HEK293T (cell line): Measurements from ENCODE around the gene ADCY2.

ENCODE experiments used
- CTCF ChIA-PET: fragments of 350-600 bp; formaldehyde crosslinking; extraction: SDS; loops from one replicate; lab custom pipeline; 2021; ENCODE audit warnings: antibody characterized with exemption, inconsistent platforms; lab: Yijun Ruan, JAX
- POLR2A ChIA-PET: fragments of 350-600 bp; formaldehyde crosslinking; extraction: SDS; loops from one replicate; lab custom pipeline; 2020; ENCODE audit warnings: antibody characterized with exemption, inconsistent platforms; lab: Yijun Ruan, JAX
- DNase-seq: peaks from one replicate; pipeline ENCODE4 v3.0.0; 2012; ENCODE audit warnings: mixed read lengths; ENCODE audit errors: extremely low spot score
- ARNT ChIP-seq: fragments of 450-650 bp; IDR thresholded peaks from 2 replicates; pipeline ENCODE4 v1.6.1; 2017; ENCODE audit warnings: mild to moderate bottlenecking
- BHLHE40 ChIP-seq: fragments of 450-650 bp; IDR thresholded peaks from 2 replicates; pipeline ENCODE4 v1.6.1; 2016; ENCODE audit warnings: mild to moderate bottlenecking, moderate library complexity, borderline replicate concordance
- CTBP1 ChIP-seq: fragments of 450-650 bp; IDR thresholded peaks from 2 replicates; pipeline ENCODE4 v1.6.1; 2016; ENCODE audit warnings: borderline replicate concordance
- ELF4 ChIP-seq: fragments of 450-650 bp; IDR thresholded peaks from 2 replicates; pipeline ENCODE4 v1.6.1; 2017; ENCODE audit warnings: antibody characterized with exemption
- FOXA1 ChIP-seq: fragments of 450-650 bp; IDR thresholded peaks from 2 replicates; pipeline ENCODE4 v1.6.1; 2016; ENCODE audit warnings: mild to moderate bottlenecking
- FOXK2 ChIP-seq: fragments of 450-650 bp; IDR thresholded peaks from 2 replicates; pipeline ENCODE4 v1.6.1; 2016; ENCODE audit warnings: mild to moderate bottlenecking
- FOXM1 ChIP-seq: fragments of 450-650 bp; IDR thresholded peaks from 2 replicates; pipeline ENCODE4 v1.6.1; 2017; ENCODE audit warnings: mild to moderate bottlenecking, borderline replicate concordance
- HDGF ChIP-seq: fragments of 450-650 bp; IDR thresholded peaks from 2 replicates; pipeline ENCODE4 v1.6.1; 2017; ENCODE audit warnings: antibody characterized with exemption, borderline replicate concordance
- L3MBTL2 ChIP-seq: fragments of 450-650 bp; conservative IDR thresholded peaks from 2 replicates; pipeline ENCODE4 v1.6.1; 2016; ENCODE audit warnings: mild to moderate bottlenecking
- LEF1 ChIP-seq: fragments of 450-650 bp; IDR thresholded peaks from 2 replicates; pipeline ENCODE4 v1.6.1; 2017; ENCODE audit warnings: mild to moderate bottlenecking, borderline replicate concordance
- NFRKB ChIP-seq: fragments of 450-650 bp; IDR thresholded peaks from 2 replicates; pipeline ENCODE4 v1.6.1; 2016; ENCODE audit warnings: mild to moderate bottlenecking, moderate library complexity
- PKNOX1 ChIP-seq: fragments of 450-650 bp; IDR thresholded peaks from 2 replicates; pipeline ENCODE4 v1.6.1; 2016
- SP1 ChIP-seq: fragments of 450-650 bp; IDR thresholded peaks from 2 replicates; pipeline ENCODE4 v1.6.1; 2017
- SUZ12 ChIP-seq: fragments of 450-650 bp; IDR thresholded peaks from 2 replicates; pipeline ENCODE4 v1.6.1; 2016; ENCODE audit warnings: mild to moderate bottlenecking
- TARDBP ChIP-seq: fragments of 450-650 bp; IDR thresholded peaks from 2 replicates; pipeline ENCODE4 v1.6.1; 2016
- ZNF384 ChIP-seq: fragments of 450-650 bp; IDR thresholded peaks from 2 replicates; pipeline ENCODE4 v1.6.1; 2016

The ADCY2 gene

GRCh38 chr5:7770436-7770835 is 374.5 kb downstream of the ADCY2 start:
- DNase-seq, result no peak
- ChIA-PET POLR2A (no interaction called here), CTCF (no interaction called here)
- no peak for TF ChIP-seq FOXA1
- no peak for TF ChIP-seq ARNT
- TF ChIP-seq PKNOX1, result no peak
- TF ChIP-seq BHLHE40, result no peak
- no peak for TF ChIP-seq FOXM1
- no peak for TF ChIP-seq SP1
- TF ChIP-seq FOXK2, result no peak

GRCh38 chr5:7772141-7772540 is 376.2 kb downstream of the ADCY2 start:
- TF ChIP-seq SUZ12 (no peak), HDGF (no peak), L3MBTL2 (no peak), FOXA1 (no peak), ARNT (no peak), FOXK2 (no peak), LEF1 (no peak), FOXM1 (no peak)
- DNase-seq, result no peak
- ChIA-PET CTCF (no interaction called here), POLR2A (no interaction called here)

GRCh38 chr5:7773178-7773577 is 377.2 kb downstream of the ADCY2 start:
- DNase-seq, result no peak
- CTCF ChIA-PET, result no interaction called here
- TF ChIP-seq ARNT, result no peak
- TF ChIP-seq BHLHE40, result no peak
- TF ChIP-seq LEF1, result no peak
- TF ChIP-seq FOXM1, result no peak
- TF ChIP-seq SUZ12, result no peak
- no peak for TF ChIP-seq ELF4
- no peak for TF ChIP-seq HDGF
- POLR2A ChIA-PET, result no interaction called here

GRCh38 chr5:7776442-7776841 is 380.5 kb downstream of the ADCY2 start:
- DNase-seq, result no peak
- POLR2A ChIA-PET, result no interaction called here
- CTCF ChIA-PET, result no interaction called here

GRCh38 chr5:7779019-7780005 is 383.4 kb downstream of the ADCY2 start:
- TF ChIP-seq SP1, result no peak
- no peak for TF ChIP-seq FOXM1
- TF ChIP-seq CTBP1, result no peak
- TF ChIP-seq SUZ12, result no peak
- TF ChIP-seq LEF1, result no peak
- TF ChIP-seq FOXA1, result no peak
- TF ChIP-seq L3MBTL2, result no peak
- no peak for TF ChIP-seq ZNF384
- TF ChIP-seq PKNOX1, result no peak
- TF ChIP-seq HDGF, result no peak
- TF ChIP-seq ELF4, result no peak
- no peak for TF ChIP-seq BHLHE40
- no peak for TF ChIP-seq TARDBP
- TF ChIP-seq ARNT, result no peak
- no peak for TF ChIP-seq NFRKB
- no peak for TF ChIP-seq FOXK2
- no peak for DNase-seq
- ChIA-PET POLR2A (no interaction called here), CTCF (no interaction called here)

More at GRCh38 chr5:7776442-7776841, 380.5 kb downstream of the ADCY2 start:
- TF ChIP-seq TARDBP (no peak), ELF4 (no peak), FOXK2 (no peak), CTBP1 (no peak), BHLHE40 (no peak), L3MBTL2 (no peak), LEF1 (no peak), ZNF384 (no peak), PKNOX1 (no peak), SP1 (no peak), SUZ12 (no peak)

- TF ChIP-seq PKNOX1, result no peak
- TF ChIP-seq ZNF384, result no peak
- TF ChIP-seq LEF1, result no peak
- no peak for TF ChIP-seq CTBP1
- TF ChIP-seq FOXA1, result no peak
- no peak for TF ChIP-seq HDGF
- no peak for TF ChIP-seq BHLHE40
- no peak for TF ChIP-seq FOXK2
- TF ChIP-seq ELF4, result no peak
- TF ChIP-seq ARNT, result no peak
- no peak for TF ChIP-seq SP1
- TF ChIP-seq SUZ12, result no peak
- no peak for DNase-seq
- CTCF ChIA-PET, result no interaction called here
- POLR2A ChIA-PET, result no interaction called here
These were observed 386.0 kb downstream of the ADCY2 start for GRCh38 chr5:7781899-7782298.
